Measurements from ENCODE around the gene TPP1.

Gene TPP1

GRCh38 chr11:6583584-6583983 is 35.6 kb downstream of the TPP1 start:
- TF ChIP-seq, protein P1, sequence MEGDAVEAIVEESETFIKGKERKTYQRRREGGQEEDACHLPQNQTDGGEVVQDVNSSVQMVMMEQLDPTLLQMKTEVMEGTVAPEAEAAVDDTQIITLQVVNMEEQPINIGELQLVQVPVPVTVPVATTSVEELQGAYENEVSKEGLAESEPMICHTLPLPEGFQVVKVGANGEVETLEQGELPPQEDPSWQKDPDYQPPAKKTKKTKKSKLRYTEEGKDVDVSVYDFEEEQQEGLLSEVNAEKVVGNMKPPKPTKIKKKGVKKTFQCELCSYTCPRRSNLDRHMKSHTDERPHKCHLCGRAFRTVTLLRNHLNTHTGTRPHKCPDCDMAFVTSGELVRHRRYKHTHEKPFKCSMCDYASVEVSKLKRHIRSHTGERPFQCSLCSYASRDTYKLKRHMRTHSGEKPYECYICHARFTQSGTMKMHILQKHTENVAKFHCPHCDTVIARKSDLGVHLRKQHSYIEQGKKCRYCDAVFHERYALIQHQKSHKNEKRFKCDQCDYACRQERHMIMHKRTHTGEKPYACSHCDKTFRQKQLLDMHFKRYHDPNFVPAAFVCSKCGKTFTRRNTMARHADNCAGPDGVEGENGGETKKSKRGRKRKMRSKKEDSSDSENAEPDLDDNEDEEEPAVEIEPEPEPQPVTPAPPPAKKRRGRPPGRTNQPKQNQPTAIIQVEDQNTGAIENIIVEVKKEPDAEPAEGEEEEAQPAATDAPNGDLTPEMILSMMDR (IDR thresholded peaks at IDR 0.05; ENCODE audit: control insufficient read depth, insufficient read depth, low read depth, low read length, missing control alignments), result no peak
- no peak overlapping the region for H3K4me3 ChIP-seq (ENCODE audit: control insufficient read depth, low read depth, low read length)
- DNase-seq (ENCODE audit: low read depth), result no peak

DNA sequence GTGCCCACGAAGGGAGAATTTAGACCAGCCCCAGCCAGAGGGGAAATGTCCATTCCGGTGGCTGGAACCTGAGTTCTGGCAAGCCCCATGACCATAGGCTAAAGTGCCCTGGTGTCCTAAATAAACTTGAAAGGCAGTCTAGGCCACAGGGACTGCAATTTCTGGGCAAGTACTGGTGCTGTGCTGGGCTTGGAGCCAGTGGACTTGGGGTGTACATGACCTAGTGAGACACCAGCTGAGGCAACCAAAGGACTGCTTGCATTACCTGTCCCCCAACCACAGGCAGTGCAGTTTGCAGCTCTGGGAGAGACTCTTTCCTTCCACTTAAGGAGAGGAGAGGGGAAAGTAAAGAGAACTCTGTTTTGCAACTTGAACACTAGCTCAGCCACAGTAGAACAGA is 39.5 kb downstream of the TPP1 start:
- DNase-seq (ENCODE audit: low read depth), result no peak
- TF ChIP-seq, protein P1 (IDR thresholded peaks at IDR 0.05; ENCODE audit: control insufficient read depth, insufficient read depth, low read depth, low read length, missing control alignments), result no peak

GRCh38 chr11:6578134-6578533 is 41.1 kb downstream of the TPP1 start:
- H3K4me3 ChIP-seq (ENCODE audit: control insufficient read depth, low read depth, low read length), result no peak overlapping the region
- DNase-seq (ENCODE audit: low read depth), result no peak
- TF ChIP-seq, protein P1 (IDR thresholded peaks at IDR 0.05; ENCODE audit: control insufficient read depth, insufficient read depth, low read depth, low read length, missing control alignments), result no peak

More for the DNA sequence above, 39.5 kb downstream of the TPP1 start:
- no peak overlapping the region for H3K4me3 ChIP-seq (ENCODE audit: control insufficient read depth, low read depth, low read length)

- TF ChIP-seq, protein P1 (IDR thresholded peaks at IDR 0.05; ENCODE audit: control insufficient read depth, insufficient read depth, low read depth, low read length, missing control alignments), result peak; percentile 4
- H3K4me3 ChIP-seq (ENCODE audit: control insufficient read depth, low read depth, low read length), result no peak overlapping the region
- peak; percentile 65 for DNase-seq (ENCODE audit: low read depth)
Measured at GRCh38 chr11:6576471-6577373, 42.5 kb downstream of the TPP1 start.

DNA sequence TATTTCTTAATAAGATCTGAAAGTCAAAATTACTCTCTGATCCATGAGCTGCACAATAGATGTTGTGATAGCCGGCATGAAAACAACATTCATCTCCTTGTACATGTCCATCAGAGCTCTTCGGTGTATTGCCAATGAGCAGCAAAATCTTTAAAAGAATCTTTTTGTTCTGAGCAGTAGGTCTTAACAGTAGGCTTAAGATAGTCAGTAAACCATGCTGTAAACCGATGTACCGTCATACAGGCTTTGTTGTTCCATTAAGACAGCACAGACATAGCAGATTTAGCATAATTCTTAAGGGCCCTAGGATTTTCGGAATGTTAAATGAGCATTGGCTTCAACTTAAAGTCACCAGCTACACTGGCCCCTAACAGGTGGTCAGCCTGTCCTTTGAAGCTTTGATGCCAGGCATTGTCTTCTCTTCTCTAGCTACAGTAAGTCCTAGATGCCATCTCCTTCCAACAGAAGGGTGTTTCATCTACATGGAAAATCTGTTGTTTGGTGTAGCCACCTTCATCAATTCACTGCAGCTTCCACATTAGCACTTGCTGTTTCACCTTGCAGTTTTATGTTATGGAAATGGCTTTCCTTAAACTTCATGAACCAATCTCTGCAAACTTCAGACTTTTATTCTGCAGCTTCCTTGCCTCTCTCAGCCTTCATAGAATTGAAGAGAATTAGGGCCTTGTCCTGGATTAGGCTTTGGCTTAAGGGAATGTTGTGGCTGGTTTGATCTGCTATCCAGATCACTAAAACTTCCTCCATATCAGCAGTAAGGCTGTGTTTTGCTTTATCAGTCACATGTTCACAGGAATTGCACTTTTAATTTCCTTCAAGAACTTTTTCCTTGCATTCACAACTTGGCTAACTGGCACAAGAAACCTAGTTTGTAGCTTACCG is 44.2 kb downstream of the TPP1 start:
- H3K4me3 ChIP-seq (ENCODE audit: control insufficient read depth, low read depth, low read length), result no peak overlapping the region
- TF ChIP-seq, protein P1 (IDR thresholded peaks at IDR 0.05; ENCODE audit: control insufficient read depth, insufficient read depth, low read depth, low read length, missing control alignments), result no peak
- no peak for DNase-seq (ENCODE audit: low read depth)

DNA sequence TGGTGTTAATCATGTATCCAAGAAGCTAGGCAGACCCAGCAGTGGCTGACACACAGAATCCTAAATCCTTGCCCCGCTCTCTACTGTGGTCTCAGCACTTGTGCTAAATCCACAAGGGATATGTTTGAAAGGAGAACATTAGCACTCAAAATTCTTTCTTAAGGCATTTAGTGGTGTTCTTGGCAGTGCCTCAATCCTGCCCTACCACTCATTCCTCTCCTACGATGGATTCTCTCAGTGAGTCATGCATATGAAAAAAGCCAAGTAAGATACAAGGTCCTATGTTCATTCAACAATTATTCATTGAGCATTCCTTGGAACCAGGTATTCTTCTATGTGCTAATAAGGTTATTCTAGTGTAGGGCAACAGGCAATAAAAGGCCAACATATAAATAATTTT is 47.0 kb downstream of the TPP1 start:
- TF ChIP-seq, protein P1 (IDR thresholded peaks at IDR 0.05; ENCODE audit: control insufficient read depth, insufficient read depth, low read depth, low read length, missing control alignments), result no peak
- DNase-seq (ENCODE audit: low read depth), result peak; percentile 55
- H3K4me3 ChIP-seq (ENCODE audit: control insufficient read depth, low read depth, low read length), result no peak overlapping the region

Data from AG09309 (cell line).